Subcutaneous abdominal adipose tissue (tissue), 5 donors: ENCODE data around the gene RASGEF1B.

Experiments
- H3K27ac ChIP-seq: one replicate; pipeline ENCODE4 v1.7.0; 2013; ENCODE audit warnings: low read depth, mild to moderate bottlenecking, inconsistent platforms, low read length, moderate library complexity
- H3K27me3 ChIP-seq, 5 donors: one replicate each; pipeline ENCODE4 v1.7.0; 2013; ENCODE audit warnings: low read length in 5 of 5, inconsistent platforms in 1 of 5; ENCODE audit not compliant: control insufficient read depth in 5 of 5, insufficient read depth in 4 of 5
- H3K36me3 ChIP-seq, 5 donors: one replicate each; pipeline ENCODE4 v1.7.0; 2013; ENCODE audit warnings: low read length in 5 of 5; ENCODE audit not compliant: control insufficient read depth in 5 of 5, insufficient read depth in 5 of 5
- H3K4me1 ChIP-seq, 5 donors: one replicate each; pipeline ENCODE4 v1.7.0; 2013; ENCODE audit warnings: low read length in 5 of 5, mild to moderate bottlenecking in 3 of 5, moderate library complexity in 1 of 5; ENCODE audit not compliant: control insufficient read depth in 5 of 5, insufficient read depth in 5 of 5
- H3K4me3 ChIP-seq, 5 donors: one replicate each; pipeline ENCODE4 v1.7.0; 2013; ENCODE audit warnings: low read length in 5 of 5, low read depth in 1 of 5
- H3K9ac ChIP-seq, 5 donors: one replicate each; pipeline ENCODE4 v1.7.0; 2013; ENCODE audit warnings: low read length in 5 of 5, mild to moderate bottlenecking in 4 of 5, moderate library complexity in 3 of 5
- H3K9me3 ChIP-seq, 5 donors: one replicate each; pipeline ENCODE4 v1.7.0; 2013; ENCODE audit warnings: low read length in 5 of 5; ENCODE audit not compliant: control insufficient read depth in 5 of 5
- donor health status: healthy.
- donor health status: healthy.
- donor health status: healthy.
- donor health status: healthy.
- donor health status: healthy.

Gene RASGEF1B

GRCh38 chr4:81471588-81472280, at the start of gene RASGEF1B:
Gene RASGEF1B (minus strand): TSS chr4:81471907. CDS start chr4:81459508, 12,399 bp downstream.
- H3K4me3 ChIP-seq: peak within 1 kb of the TSS; percentile 83 to 98 (median 94)
- H3K27me3 ChIP-seq: no peaks in the 10 kb centered on the region
- no peaks in the 10 kb centered on the region for H3K36me3 ChIP-seq
- H3K4me1 ChIP-seq: peaks cover 0 to 42% (median 33%) of the 10 kb centered on the region in 5 donors
- peak within 1 kb of the TSS; percentile 88 for H3K27ac ChIP-seq
- no peaks in the 10 kb centered on the region for H3K9me3 ChIP-seq
- peak within 1 kb of the TSS; percentile 80 to 89 (median 87) for H3K9ac ChIP-seq

- H3K9ac ChIP-seq: no peak overlapping the region
- H3K4me1 ChIP-seq: peaks cover 0 to 18% (median 7%) of the 10 kb centered on the region in 5 donors
- no peaks in the 10 kb centered on the region for H3K36me3 ChIP-seq
- no peaks in the 10 kb centered on the region for H3K27me3 ChIP-seq
- H3K4me3 ChIP-seq: no peak overlapping the region
- H3K9me3 ChIP-seq: no peaks in the 10 kb centered on the region
- no peak overlapping the region for H3K27ac ChIP-seq
These were observed 48.1 kb upstream of the RASGEF1B start for GRCh38 chr4:81519856-81520255.

- no peaks in the 10 kb centered on the region for H3K9me3 ChIP-seq
- H3K36me3 ChIP-seq: no peaks in the 10 kb centered on the region
- H3K4me3 ChIP-seq: no peak overlapping the region
- H3K9ac ChIP-seq: no peak overlapping the region
- no peak overlapping the region for H3K27ac ChIP-seq
- H3K27me3 ChIP-seq: no peaks in the 10 kb centered on the region
- peaks cover 0 to 18% (median 7%) of the 10 kb centered on the region in 5 donors for H3K4me1 ChIP-seq
These were observed 47.7 kb upstream of the RASGEF1B start for GRCh38 chr4:81519427-81519773.

- H3K27me3 ChIP-seq: no peaks in the 10 kb centered on the region
- no peaks in the 10 kb centered on the region for H3K9me3 ChIP-seq
- no peak overlapping the region for H3K4me3 ChIP-seq
- no peak overlapping the region for H3K9ac ChIP-seq
- H3K36me3 ChIP-seq: no peaks in the 10 kb centered on the region
- peaks cover 0 to 15% (median 6%) of the 10 kb centered on the region in 5 donors for H3K4me1 ChIP-seq
- no peak overlapping the region for H3K27ac ChIP-seq
These were observed 47.2 kb upstream of the RASGEF1B start for GRCh38 chr4:81518762-81519426.

- H3K9me3 ChIP-seq: no peaks in the 10 kb centered on the region
These were observed 44.5 kb upstream of the RASGEF1B start for GRCh38 chr4:81516241-81516640.

GRCh38 chr4:81512757-81513501, 41.2 kb upstream of the RASGEF1B start:
- no peak overlapping the region for H3K27ac ChIP-seq
- H3K27me3 ChIP-seq: no peaks in the 10 kb centered on the region
- no peak overlapping the region for H3K4me3 ChIP-seq
- H3K9me3 ChIP-seq: no peaks in the 10 kb centered on the region
- no peak overlapping the region for H3K9ac ChIP-seq
- H3K36me3 ChIP-seq: no peaks in the 10 kb centered on the region
- peaks cover 1 to 20% (median 16%) of the 10 kb centered on the region in 5 donors for H3K4me1 ChIP-seq

More at GRCh38 chr4:81516241-81516640, 44.5 kb upstream of the RASGEF1B start:
- H3K36me3 ChIP-seq: no peaks in the 10 kb centered on the region
- H3K27me3 ChIP-seq: no peaks in the 10 kb centered on the region
- no peak overlapping the region for H3K27ac ChIP-seq
- peaks cover 0 to 6% (median 4%) of the 10 kb centered on the region in 5 donors for H3K4me1 ChIP-seq
- no peak overlapping the region for H3K9ac ChIP-seq
- H3K4me3 ChIP-seq: no peak overlapping the region

GRCh38 chr4:81512001-81512756, 40.5 kb upstream of the RASGEF1B start:
- Histone ChIP-seq H3K4me3 (no peak overlapping the region), H3K27ac (no peak overlapping the region), H3K27me3 (no peaks in the 10 kb centered on the region), H3K9ac (no peak overlapping the region), H3K36me3 (no peaks in the 10 kb centered on the region), H3K9me3 (no peaks in the 10 kb centered on the region), H3K4me1 (peaks cover 1 to 21% (median 16%) of the 10 kb centered on the region in 5 donors)

GRCh38 chr4:81510643-81511178, 39.0 kb upstream of the RASGEF1B start:
- H3K36me3 ChIP-seq: no peaks in the 10 kb centered on the region
- H3K27me3 ChIP-seq: no peaks in the 10 kb centered on the region
- H3K27ac ChIP-seq: no peak overlapping the region
- peaks cover 1 to 34% (median 27%) of the 10 kb centered on the region in 5 donors for H3K4me1 ChIP-seq
- H3K9me3 ChIP-seq: no peaks in the 10 kb centered on the region
- no peak overlapping the region for H3K9ac ChIP-seq
- H3K4me3 ChIP-seq: no peak overlapping the region

GRCh38 chr4:81509822-81510221, 38.1 kb upstream of the RASGEF1B start:
- Histone ChIP-seq H3K4me3 (no peak overlapping the region), H3K4me1 (peaks cover 7 to 43% (median 36%) of the 10 kb centered on the region in 5 donors), H3K27ac (no peak overlapping the region)

More at GRCh38 chr4:81509822-81510221, 38.1 kb upstream of the RASGEF1B start:
- Histone ChIP-seq H3K9me3 (no peaks in the 10 kb centered on the region), H3K27me3 (no peaks in the 10 kb centered on the region), H3K36me3 (no peaks in the 10 kb centered on the region), H3K9ac (no peak overlapping the region)
